HG03469 (cell line): Measurements from ENCODE around the gene DSCAML1.

Source experiments
- ATAC-seq: cut with Tn5 transposase; IDR thresholded peaks from one replicate; pipeline ENCODE4 v1.9.1; 2021; ENCODE audit warnings: mild to moderate bottlenecking, moderate library complexity, moderate number of reproducible peaks; ENCODE audit not compliant: unreplicated experiment

DSCAML1 gene

GRCh38 chr11:117562136-117562535, 234.9 kb downstream of the DSCAML1 start:
- ATAC-seq = no peak

GRCh38 chr11:117560780-117561530, 236.1 kb downstream of the DSCAML1 start:
- ATAC-seq = no peak

GRCh38 chr11:117559698-117560097, 237.3 kb downstream of the DSCAML1 start:
- ATAC-seq = no peak

- ATAC-seq = no peak
Measured at GRCh38 chr11:117557361-117557760, 239.7 kb downstream of the DSCAML1 start.

GRCh38 chr11:117554601-117555333, 242.2 kb downstream of the DSCAML1 start:
- ATAC-seq = no peak

- ATAC-seq = no peak
Measured at GRCh38 chr11:117552626-117553025, 244.4 kb downstream of the DSCAML1 start.

- no peak for ATAC-seq
Measured at GRCh38 chr11:117551761-117552343, 245.2 kb downstream of the DSCAML1 start.

- ATAC-seq = no peak
Measured at GRCh38 chr11:117550466-117550865, 246.6 kb downstream of the DSCAML1 start.

GRCh38 chr11:117549417-117549816, 247.6 kb downstream of the DSCAML1 start:
- no peak for ATAC-seq

GRCh38 chr11:117548876-117549275, 248.1 kb downstream of the DSCAML1 start:
- ATAC-seq = no peak

GRCh38 chr11:117547946-117548345, 249.1 kb downstream of the DSCAML1 start:
- no peak for ATAC-seq

GRCh38 chr11:117547195-117547850, 249.7 kb downstream of the DSCAML1 start:
- ATAC-seq = no peak

GRCh38 chr11:117546431-117547194, 250.4 kb downstream of the DSCAML1 start:
- no peak for ATAC-seq

GRCh38 chr11:117545706-117546105, 251.3 kb downstream of the DSCAML1 start:
- no peak for ATAC-seq

GRCh38 chr11:117544130-117544800, 252.8 kb downstream of the DSCAML1 start:
- no peak for ATAC-seq

- no peak for ATAC-seq
Measured at GRCh38 chr11:117541211-117541610, 255.8 kb downstream of the DSCAML1 start.

- ATAC-seq = no peak
Measured at GRCh38 chr11:117538263-117539135, 258.5 kb downstream of the DSCAML1 start.

GRCh38 chr11:117535850-117536411, 261.1 kb downstream of the DSCAML1 start:
- ATAC-seq = no peak
